ENCODE results near the gene PNKP.

PNKP gene

GRCh38 chr19:49876422-49877019, 9.1 kb upstream of the PNKP start:
- peak; percentile 95 to 97 (median 97) for DNase-seq (ENCODE audit: low read depth in 2 of 3, low spot score in 1 of 3)

GRCh38 chr19:49875857-49876421, 8.6 kb upstream of the PNKP start:
- DNase-seq (ENCODE audit: low read depth in 2 of 3, low spot score in 1 of 3) = peak in 1 of 3 donors; percentile 32

DNA sequence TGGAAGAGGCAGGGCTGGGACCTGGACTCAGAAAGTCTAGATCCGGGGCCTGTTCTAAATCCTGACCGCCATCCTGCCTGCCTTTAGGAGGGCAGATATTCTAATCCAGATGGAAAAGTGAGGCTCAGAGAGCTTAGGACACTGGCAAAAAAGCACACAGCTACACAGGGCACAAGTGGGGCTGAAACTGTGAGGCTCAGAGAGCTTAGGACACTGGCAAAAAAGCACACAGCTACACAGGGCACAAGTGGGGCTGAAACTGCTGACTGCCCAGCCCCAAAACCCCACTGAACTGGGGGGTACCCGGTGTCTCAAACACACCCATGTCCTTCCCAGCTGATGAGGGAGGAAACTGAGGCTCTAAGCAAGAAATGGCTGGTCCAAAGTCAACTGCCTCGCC, 7.8 kb upstream of the PNKP start:
- no peak for DNase-seq (ENCODE audit: low read depth in 2 of 3, low spot score in 1 of 3)

GRCh38 chr19:49874503-49875157, 7.3 kb upstream of the PNKP start:
- DNase-seq (ENCODE audit: low read depth in 2 of 3, low spot score in 1 of 3) = no peak

- DNase-seq (ENCODE audit: low read depth in 2 of 3, low spot score in 1 of 3) = no peak
Observed at GRCh38 chr19:49873834-49874233, 6.5 kb upstream of the PNKP start.

GRCh38 chr19:49873129-49873521, 5.7 kb upstream of the PNKP start:
- no peak for DNase-seq (ENCODE audit: low read depth in 2 of 3, low spot score in 1 of 3)

DNA sequence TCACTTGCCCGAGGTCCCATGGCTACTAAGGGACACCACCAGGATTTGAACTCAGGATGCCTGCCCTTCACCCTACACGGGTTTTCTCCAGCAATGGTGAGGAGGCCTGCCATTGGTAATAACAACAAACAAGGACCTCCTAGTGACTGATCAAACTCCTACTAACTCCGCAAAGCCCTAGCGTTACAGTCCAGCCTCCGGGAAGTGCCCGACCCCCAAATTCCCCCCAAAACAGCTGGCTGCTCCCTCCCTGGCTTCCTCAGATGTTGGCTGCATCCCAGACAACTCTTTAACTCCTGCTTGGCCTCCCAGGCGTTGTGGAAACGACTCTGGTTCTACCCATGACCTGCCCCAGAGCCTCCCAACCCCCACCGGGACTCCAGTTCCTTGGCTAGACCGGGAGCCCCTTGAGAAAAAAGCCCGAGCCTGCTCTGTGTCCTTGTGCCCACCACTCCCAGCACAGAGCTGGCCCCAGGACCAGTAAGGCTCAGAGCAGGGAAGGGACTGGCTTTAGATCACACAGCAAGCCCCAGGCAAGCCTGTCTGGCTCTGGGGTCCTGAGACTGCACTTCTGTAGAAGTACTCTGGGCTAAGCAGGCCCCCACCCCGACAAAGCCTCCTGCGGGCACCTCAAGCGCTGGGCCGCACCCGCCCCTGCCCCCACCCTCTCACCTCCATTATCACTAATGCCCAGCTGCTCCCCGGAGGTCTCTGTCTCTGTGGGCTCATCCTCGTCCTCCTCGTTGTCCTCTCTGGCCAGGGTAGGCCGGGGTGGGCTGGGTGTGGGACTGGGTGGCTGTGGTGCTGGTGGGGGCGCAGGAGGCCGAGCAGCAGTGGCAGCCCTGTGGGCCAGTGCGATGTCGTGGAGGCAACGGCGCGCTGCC, 5.1 kb upstream of the PNKP start:
- DNase-seq (ENCODE audit: low read depth in 2 of 3, low spot score in 1 of 3) = no peak

DNA sequence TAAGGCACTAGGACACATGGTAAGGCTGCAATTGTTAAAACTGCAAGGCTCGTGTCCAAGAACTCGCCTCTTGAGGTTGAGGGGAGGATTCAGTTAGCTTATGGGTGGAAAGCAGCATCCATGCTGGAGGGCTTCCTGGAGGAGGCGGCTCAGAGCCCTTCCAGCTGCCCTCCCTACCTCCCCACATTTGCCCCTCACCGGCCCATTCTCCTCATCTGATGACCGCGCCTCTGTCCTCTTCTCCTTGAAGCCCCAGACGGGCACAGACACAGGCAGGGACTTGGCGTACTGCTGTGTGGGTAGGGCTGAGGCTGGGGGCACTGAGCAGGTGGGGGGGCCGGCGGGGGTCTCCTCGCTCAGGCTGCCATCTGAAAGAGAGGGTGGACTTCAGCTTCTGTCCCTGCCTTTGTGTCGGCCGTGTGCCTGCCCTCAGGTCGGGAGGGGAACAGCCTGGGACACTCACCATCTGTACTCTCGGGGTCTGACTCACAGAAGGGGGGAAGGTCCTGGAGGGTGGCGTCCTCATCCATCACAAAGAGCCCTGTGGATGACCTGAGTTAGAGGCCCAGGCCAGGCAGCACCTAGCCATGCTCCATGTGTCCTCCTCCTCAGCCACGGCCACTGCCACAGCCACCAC, 4.1 kb upstream of the PNKP start:
- DNase-seq (ENCODE audit: low read depth in 2 of 3, low spot score in 1 of 3) = no peak

GRCh38 chr19:49870309-49870901, 3.0 kb upstream of the PNKP start:
- no peak for DNase-seq (ENCODE audit: low read depth in 2 of 3, low spot score in 1 of 3)

DNA sequence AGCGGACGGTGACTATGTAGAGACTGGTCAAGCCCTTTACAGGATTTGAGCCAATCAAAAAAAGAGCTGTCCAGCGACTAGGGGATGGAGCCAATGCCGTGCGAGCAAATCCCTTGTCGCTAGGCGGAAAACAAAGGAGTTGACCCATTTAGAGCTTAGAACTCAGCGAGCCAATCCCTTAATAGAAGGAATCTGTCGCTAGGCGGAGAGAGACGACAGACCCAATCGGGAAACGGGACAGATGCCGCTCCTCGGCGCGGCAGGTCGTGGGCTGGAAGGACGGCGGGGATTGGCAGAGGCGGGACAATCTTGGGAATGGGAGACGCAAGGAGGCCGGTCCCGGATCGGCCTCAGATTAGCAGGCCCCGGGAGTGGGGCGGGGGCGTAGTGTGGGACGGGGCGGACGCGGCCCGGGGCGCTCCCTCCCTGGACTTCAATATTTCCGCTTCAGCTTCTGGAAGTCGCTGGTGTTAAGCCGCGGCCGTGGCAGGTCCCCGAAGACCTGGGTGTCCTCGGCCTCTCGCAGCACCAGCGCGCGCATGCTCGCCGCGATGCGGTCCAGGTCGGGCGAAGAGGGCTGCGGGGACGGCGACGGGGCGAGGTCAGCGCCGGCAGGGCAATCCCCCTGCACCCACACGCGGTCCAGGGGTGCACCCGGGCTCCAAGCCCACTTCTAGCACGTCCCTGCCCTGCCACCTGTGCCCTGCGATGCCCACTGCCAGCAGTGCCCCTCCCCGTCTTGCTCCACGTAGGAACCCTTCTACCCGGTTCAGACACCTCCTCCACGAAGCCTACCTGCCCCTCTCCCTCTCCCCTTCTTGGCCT, 2.3 kb upstream of the PNKP start:
- peak; percentile 85 to 91 (median 86) for DNase-seq (ENCODE audit: low read depth in 2 of 3, low spot score in 1 of 3)

DNA sequence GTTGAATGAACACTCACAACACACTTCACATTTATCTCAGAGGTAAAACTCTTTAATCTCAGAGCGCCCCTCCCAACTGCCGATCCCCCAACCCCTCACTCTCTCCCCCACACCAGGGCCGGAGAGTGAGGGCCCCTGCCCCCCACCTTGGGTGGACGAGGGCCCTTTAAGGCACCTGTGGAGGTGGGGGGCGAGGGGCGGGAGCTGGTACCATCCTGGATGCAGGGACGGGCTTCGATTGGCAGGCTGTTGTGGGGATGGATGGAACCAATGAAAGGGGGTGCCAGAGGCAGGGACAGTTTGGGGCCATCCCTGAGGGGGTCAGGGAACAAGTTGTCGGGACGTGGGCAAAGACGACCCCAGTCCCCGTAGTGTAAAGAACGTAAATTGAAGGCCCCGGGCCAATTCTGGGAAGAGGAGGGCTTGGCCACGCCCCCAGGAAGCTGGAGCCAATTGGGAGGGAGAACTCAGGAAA, 1.7 kb upstream of the PNKP start:
- no peak for DNase-seq (ENCODE audit: low read depth in 2 of 3, low spot score in 1 of 3)

DNA sequence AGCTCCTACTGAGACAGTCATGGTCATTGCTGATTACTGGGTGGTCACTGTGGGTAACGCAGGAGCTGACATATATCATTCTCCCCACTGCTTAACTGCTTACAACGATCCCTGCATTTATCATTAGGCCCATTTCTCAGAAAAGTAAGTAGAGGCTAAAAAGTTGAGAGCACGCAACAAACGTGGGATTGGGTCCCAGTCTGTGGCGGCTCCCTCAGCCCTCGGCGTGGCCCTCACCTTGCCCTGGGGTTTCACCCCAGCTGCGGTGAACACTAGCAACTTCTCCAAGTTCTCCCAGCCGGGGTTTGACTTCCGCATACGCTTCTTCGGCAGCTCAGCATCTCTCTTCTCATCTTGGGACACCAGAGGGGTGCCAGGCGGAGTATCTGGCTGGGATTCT, 2.5 kb downstream of the PNKP start:
- no peak for DNase-seq (ENCODE audit: low read depth in 2 of 3, low spot score in 1 of 3)

GRCh38 chr19:49863935-49864320, 3.4 kb downstream of the PNKP start:
- DNase-seq (ENCODE audit: low read depth in 2 of 3, low spot score in 1 of 3) = no peak

- DNase-seq (ENCODE audit: low read depth in 2 of 3, low spot score in 1 of 3) = no peak
Observed at GRCh38 chr19:49863254-49863934, 4.0 kb downstream of the PNKP start.

GRCh38 chr19:49862391-49863253, 4.8 kb downstream of the PNKP start:
- DNase-seq (ENCODE audit: low read depth in 2 of 3, low spot score in 1 of 3) = no peak

DNA sequence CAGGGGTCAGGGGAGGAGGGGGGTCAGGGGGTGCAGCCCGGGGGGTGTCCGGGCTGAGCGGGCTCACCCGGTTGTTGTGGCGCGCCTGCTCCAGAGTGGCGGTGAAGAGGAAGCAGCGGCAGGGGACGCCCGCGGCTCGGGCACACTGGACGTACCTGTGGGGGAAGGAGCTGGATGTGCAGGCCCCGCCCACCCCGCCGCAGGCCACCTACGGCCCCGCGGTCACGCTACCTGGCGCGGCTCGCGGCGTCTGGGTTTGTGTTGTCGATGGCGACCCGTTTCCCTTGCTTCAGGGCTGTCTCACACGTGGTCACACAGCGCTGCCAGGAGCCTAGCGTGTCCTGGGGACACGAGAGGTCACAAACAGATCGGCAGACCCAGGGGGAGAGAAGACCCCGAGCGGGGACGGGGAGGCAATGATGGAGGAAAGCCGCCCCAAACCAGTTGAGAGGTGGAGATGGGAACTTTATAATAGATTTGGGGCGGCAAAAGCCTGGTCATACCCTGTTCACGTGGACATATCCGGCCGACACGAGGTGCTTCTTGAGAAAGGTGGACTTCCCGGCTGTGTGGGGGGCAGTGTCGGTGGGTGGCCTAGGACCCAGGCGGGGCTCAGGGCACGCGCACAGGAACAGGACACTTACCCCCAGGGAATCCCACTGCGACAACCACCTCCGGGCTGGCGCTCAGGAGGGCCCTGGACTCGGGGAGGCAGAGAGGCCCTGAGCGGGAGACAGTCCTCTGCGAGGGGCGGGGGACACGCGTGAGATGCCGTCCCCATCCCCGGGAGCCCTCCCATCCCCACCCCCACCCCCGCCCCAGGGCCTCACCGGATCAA, 5.6 kb downstream of the PNKP start:
- DNase-seq (ENCODE audit: low read depth in 2 of 3, low spot score in 1 of 3) = no peak

DNA sequence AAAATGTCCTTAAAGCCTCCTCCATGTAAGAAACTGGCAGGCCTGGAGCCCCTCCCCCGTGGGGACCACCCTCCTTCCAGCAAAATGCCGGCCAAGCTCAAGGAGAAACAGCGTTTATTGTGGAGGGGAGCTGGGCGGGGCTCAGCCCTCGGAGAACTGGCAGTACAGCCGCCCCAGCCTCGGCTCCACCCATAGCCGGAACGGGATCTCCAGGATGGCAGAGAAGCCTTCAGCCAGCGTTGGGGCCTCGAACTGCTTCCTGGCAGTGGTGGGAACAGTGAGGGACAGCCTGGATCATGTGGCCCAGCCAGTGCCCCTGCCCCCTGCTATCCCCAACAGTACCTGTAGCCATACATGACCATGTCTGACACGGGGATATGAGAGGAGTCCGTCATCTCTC, 6.3 kb downstream of the PNKP start:
- DNase-seq (ENCODE audit: low read depth in 2 of 3, low spot score in 1 of 3) = no peak
